ENCODE data around the gene WASF1. TPM values are rescaled to one million over a fixed set of nuclear protein-coding genes. Genes with fewer than 3 reads are reported as not detected.

The WASF1 gene
- polyA plus RNA-seq, 2 of the 4 experiments (the other 2 are of a cell fraction): 12.8 to 21.0 TPM

DNA sequence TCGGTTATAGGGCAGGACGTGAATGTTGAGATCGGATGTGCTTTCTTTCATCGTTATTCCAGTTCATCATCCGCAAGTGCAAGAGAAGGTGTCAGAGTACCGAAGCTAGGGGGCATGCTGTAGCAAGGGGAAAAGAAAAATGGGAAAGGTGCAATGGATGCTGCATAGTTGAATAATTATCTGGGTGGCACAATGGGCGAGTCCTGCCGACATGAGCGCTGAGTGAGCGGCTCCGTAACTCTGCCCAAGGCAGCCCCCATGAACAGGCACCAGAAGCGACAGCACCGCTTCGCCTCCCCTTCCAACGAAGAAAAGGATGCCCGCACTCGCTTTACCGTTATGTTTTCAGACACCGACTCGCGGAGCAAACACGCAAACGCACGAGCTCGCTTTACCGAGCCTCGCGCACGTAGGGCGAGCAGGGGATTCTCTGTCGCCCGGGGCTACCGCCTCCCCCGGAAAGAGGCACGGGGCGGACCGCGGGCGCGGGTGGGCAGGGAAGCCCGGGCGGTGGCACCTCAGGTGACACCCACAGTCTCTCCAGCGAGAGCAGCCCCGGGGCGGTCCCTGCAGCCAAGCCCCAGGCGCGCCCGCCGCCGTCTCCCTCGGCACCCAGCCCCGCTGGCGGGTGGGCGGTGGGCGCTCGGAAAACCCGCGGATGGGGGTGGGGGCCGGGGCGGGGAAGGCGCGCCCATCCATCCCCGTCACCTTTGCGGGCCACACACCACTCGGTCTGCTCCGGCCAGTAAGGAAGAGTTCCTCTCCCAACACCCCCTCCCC, 654 bp downstream of the WASF1 start (continued):
- no peak for TF ChIP-seq ZFP36 (IDR thresholded peaks at IDR 0.05; ENCODE audit: borderline replicate concordance, partially characterized antibody)
- TF ChIP-seq, protein P1, sequence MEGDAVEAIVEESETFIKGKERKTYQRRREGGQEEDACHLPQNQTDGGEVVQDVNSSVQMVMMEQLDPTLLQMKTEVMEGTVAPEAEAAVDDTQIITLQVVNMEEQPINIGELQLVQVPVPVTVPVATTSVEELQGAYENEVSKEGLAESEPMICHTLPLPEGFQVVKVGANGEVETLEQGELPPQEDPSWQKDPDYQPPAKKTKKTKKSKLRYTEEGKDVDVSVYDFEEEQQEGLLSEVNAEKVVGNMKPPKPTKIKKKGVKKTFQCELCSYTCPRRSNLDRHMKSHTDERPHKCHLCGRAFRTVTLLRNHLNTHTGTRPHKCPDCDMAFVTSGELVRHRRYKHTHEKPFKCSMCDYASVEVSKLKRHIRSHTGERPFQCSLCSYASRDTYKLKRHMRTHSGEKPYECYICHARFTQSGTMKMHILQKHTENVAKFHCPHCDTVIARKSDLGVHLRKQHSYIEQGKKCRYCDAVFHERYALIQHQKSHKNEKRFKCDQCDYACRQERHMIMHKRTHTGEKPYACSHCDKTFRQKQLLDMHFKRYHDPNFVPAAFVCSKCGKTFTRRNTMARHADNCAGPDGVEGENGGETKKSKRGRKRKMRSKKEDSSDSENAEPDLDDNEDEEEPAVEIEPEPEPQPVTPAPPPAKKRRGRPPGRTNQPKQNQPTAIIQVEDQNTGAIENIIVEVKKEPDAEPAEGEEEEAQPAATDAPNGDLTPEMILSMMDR (IDR thresholded peaks at IDR 0.05): peak; percentile 60
- no peak for TF ChIP-seq RCOR1 (IDR thresholded peaks at IDR 0.05; ENCODE audit: low read depth, low read length)
- no peak for TF ChIP-seq RARB (CRISPR knock-in tag; IDR thresholded peaks at IDR 0.05)
- TF ChIP-seq, protein P2, sequence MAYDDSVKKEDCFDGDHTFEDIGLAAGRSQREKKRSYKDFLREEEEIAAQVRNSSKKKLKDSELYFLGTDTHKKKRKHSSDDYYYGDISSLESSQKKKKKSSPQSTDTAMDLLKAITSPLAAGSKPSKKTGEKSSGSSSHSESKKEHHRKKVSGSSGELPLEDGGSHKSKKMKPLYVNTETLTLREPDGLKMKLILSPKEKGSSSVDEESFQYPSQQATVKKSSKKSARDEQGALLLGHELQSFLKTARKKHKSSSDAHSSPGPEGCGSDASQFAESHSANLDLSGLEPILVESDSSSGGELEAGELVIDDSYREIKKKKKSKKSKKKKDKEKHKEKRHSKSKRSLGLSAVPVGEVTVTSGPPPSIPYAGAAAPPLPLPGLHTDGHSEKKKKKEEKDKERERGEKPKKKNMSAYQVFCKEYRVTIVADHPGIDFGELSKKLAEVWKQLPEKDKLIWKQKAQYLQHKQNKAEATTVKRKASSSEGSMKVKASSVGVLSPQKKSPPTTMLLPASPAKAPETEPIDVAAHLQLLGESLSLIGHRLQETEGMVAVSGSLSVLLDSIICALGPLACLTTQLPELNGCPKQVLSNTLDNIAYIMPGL (CRISPR knock-in tag; IDR thresholded peaks at IDR 0.05; ENCODE audit: borderline replicate concordance): no peak

DNA sequence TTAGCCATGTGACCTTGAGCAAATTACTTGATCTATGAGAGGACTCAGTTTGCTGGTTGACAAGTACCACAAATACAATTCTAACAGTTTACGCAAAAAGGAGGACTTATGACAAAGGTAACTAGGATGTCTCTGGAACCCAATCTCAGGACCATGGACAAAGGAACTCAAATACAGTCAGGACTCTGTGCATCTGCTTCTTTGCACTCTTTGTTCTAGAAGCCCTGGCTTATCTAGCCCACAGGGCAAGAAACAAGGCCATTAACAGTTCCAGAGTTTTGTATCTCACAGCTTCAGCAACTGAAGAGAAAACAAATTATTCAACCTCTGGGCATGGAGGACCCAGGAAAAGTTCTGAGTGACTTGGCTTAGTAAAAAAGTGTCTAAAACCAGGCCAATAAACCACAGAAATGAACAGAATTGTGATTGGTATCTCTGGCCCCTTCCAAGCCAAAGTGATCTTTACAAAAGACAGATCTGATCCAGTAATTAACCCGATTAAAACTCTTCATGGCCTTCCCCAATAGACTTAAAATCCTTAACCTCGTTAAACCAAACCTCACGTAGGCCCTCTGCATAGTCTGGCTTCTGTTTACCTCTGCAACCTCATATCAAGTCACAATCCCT, 5.9 kb downstream of the WASF1 start:
- FAIRE-seq: no peak
- H3K4me2 ChIP-seq: no peak overlapping the region
- no peaks in the 10 kb centered on the region for H3K9me3 ChIP-seq
- TF ChIP-seq, protein P3, sequence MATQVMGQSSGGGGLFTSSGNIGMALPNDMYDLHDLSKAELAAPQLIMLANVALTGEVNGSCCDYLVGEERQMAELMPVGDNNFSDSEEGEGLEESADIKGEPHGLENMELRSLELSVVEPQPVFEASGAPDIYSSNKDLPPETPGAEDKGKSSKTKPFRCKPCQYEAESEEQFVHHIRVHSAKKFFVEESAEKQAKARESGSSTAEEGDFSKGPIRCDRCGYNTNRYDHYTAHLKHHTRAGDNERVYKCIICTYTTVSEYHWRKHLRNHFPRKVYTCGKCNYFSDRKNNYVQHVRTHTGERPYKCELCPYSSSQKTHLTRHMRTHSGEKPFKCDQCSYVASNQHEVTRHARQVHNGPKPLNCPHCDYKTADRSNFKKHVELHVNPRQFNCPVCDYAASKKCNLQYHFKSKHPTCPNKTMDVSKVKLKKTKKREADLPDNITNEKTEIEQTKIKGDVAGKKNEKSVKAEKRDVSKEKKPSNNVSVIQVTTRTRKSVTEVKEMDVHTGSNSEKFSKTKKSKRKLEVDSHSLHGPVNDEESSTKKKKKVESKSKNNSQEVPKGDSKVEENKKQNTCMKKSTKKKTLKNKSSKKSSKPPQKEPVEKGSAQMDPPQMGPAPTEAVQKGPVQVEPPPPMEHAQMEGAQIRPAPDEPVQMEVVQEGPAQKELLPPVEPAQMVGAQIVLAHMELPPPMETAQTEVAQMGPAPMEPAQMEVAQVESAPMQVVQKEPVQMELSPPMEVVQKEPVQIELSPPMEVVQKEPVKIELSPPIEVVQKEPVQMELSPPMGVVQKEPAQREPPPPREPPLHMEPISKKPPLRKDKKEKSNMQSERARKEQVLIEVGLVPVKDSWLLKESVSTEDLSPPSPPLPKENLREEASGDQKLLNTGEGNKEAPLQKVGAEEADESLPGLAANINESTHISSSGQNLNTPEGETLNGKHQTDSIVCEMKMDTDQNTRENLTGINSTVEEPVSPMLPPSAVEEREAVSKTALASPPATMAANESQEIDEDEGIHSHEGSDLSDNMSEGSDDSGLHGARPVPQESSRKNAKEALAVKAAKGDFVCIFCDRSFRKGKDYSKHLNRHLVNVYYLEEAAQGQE (IDR thresholded peaks at IDR 0.05): peak; percentile 68; the same call in 1 of the 2 replicates
- TF ChIP-seq HES2 (IDR thresholded peaks at IDR 0.05): no peak
- TF ChIP-seq SMC3 (IDR thresholded peaks at IDR 0.05): no peak
- ChIA-PET POLR2A (no interaction called here), CTCF (no interaction called here)
- H3K4me3 ChIP-seq: no peak overlapping the region
- DNase-seq (ENCODE audit: low read depth in 1 of 2, low spot score in 1 of 2): no peak
- H3K4me1 ChIP-seq: peaks cover 11% of the 10 kb centered on the region; the same call in 1 of the 3 replicates
- no peak for ATAC-seq
- 77% methylated on average over 4 of the region's 4 CpGs for WGBS (ENCODE audit: missing lambda C conversion rate)
- no peak overlapping the region for H3K27ac ChIP-seq

DNA sequence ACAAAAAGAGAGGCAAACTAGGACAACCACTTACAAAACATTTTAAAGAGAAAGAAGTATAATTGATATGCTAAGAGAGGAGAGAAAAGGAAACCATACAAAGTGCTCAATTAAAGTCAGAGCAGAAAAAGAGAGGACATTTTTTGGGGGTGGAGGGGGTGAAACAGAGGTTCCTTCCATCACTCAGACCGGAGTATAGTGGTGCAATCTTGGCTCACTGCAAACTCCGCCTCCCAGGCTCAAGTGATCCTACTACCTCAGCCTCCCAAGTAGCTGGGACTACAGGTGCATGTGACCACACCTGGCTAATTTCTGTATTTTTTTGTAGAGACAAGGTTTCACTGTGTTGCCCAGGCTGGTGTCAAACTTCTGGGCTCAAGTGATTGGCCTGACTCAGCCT, 9.4 kb downstream of the WASF1 start:
- ATAC-seq (no peak), DNase-seq (ENCODE audit: low read depth in 1 of 2, low spot score in 1 of 2) (no peak), FAIRE-seq (no peak)
- WGBS (ENCODE audit: missing lambda C conversion rate): 90% methylated on average over 2 of the region's 2 CpGs
- ChIA-PET CTCF (no interaction called here), POLR2A (no interaction called here)
- no peaks in the 10 kb centered on the region for H3K9me3 ChIP-seq
- H3K4me1 ChIP-seq: no peaks in the 10 kb centered on the region
- no peak overlapping the region for H3K4me2 ChIP-seq
- no peak overlapping the region for H3K27ac ChIP-seq
- H3K4me3 ChIP-seq: no peak overlapping the region
- TF ChIP-seq, protein P2 (CRISPR knock-in tag; IDR thresholded peaks at IDR 0.05; ENCODE audit: borderline replicate concordance): no peak
- TF ChIP-seq, protein P4, sequence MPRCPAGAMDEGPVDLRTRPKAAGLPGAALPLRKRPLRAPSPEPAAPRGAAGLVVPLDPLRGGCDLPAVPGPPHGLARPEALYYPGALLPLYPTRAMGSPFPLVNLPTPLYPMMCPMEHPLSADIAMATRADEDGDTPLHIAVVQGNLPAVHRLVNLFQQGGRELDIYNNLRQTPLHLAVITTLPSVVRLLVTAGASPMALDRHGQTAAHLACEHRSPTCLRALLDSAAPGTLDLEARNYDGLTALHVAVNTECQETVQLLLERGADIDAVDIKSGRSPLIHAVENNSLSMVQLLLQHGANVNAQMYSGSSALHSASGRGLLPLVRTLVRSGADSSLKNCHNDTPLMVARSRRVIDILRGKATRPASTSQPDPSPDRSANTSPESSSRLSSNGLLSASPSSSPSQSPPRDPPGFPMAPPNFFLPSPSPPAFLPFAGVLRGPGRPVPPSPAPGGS (IDR thresholded peaks at IDR 0.05): no peak
- TF ChIP-seq RCOR1 (IDR thresholded peaks at IDR 0.05; ENCODE audit: low read depth, low read length): no peak
- no peak for TF ChIP-seq NR3C1 (IDR thresholded peaks at IDR 0.05)
- no peak for TF ChIP-seq FOXS1 (CRISPR knock-in tag; IDR thresholded peaks at IDR 0.05)
- no peak for TF ChIP-seq ELK1 (IDR thresholded peaks at IDR 0.05; ENCODE audit: low read depth, low read length)
- no peak for TF ChIP-seq EHMT2 (IDR thresholded peaks at IDR 0.05; ENCODE audit: low read depth)
- TF ChIP-seq, protein P3 (IDR thresholded peaks at IDR 0.05): no peak
- no peak for TF ChIP-seq KDM1A (IDR thresholded peaks at IDR 0.05; ENCODE audit: low read depth)

Measured in A549 (cell line).